GM19035 (cell line): ENCODE data around the gene IRF2.
"Not testable (repeated sequence)": the region's sequence is repeated elsewhere in the genome, so short reads cannot be mapped to it uniquely, and the experiment has no call there.

Experiments
- ATAC-seq: cut with Tn5 transposase; IDR thresholded peaks from one replicate; pipeline ENCODE4 v1.9.1; 2021; ENCODE audit not compliant: unreplicated experiment

The IRF2 gene

GRCh38 chr4:184392748-184393559 is 81.4 kb downstream of the IRF2 start:
- no peak for ATAC-seq

GRCh38 chr4:184392316-184392715 is 82.0 kb downstream of the IRF2 start:
- ATAC-seq = no peak

- ATAC-seq = no peak
Observed at GRCh38 chr4:184389978-184390900, 84.1 kb downstream of the IRF2 start.

GRCh38 chr4:184388106-184388505 is 86.2 kb downstream of the IRF2 start:
- no peak for ATAC-seq

GRCh38 chr4:184387351-184387750 is 87.0 kb downstream of the IRF2 start:
- no peak for ATAC-seq

GRCh38 chr4:184386271-184386781 is 88.0 kb downstream of the IRF2 start:
- no peak for ATAC-seq

- no peak for ATAC-seq
Observed at GRCh38 chr4:184385705-184386141, 88.6 kb downstream of the IRF2 start.

GRCh38 chr4:184384810-184385557 is 89.4 kb downstream of the IRF2 start:
- peak; percentile 31 for ATAC-seq

- peak; percentile 81 for ATAC-seq
Observed at GRCh38 chr4:184384056-184384809, 90.1 kb downstream of the IRF2 start.

GRCh38 chr4:184383497-184384055 is 90.8 kb downstream of the IRF2 start:
- ATAC-seq = no peak

- ATAC-seq = no peak
Observed at GRCh38 chr4:184382189-184382846, 92.0 kb downstream of the IRF2 start.

GRCh38 chr4:184380707-184381106 is 93.6 kb downstream of the IRF2 start:
- no peak for ATAC-seq

GRCh38 chr4:184380214-184380613 is 94.1 kb downstream of the IRF2 start:
- not testable (repeated sequence) for ATAC-seq

GRCh38 chr4:184376923-184377322 is 97.4 kb downstream of the IRF2 start:
- no peak for ATAC-seq

GRCh38 chr4:184376126-184376838 is 98.1 kb downstream of the IRF2 start:
- ATAC-seq = no peak

GRCh38 chr4:184375623-184376022 is 98.7 kb downstream of the IRF2 start:
- ATAC-seq = not testable (repeated sequence)

GRCh38 chr4:184375027-184375426 is 99.3 kb downstream of the IRF2 start:
- ATAC-seq = no peak

GRCh38 chr4:184373886-184374405 is 100.4 kb downstream of the IRF2 start:
- ATAC-seq = no peak
